ENCODE data around the gene NXF1. TPM values are rescaled to one million over a fixed set of nuclear protein-coding genes. Genes with fewer than 3 reads are reported as not detected.

NXF1 gene
- total and polyA plus RNA-seq, 2 donors (not counting 1 experiment from before 2014, with no cell fraction given), result 161 to 262 TPM

DNA sequence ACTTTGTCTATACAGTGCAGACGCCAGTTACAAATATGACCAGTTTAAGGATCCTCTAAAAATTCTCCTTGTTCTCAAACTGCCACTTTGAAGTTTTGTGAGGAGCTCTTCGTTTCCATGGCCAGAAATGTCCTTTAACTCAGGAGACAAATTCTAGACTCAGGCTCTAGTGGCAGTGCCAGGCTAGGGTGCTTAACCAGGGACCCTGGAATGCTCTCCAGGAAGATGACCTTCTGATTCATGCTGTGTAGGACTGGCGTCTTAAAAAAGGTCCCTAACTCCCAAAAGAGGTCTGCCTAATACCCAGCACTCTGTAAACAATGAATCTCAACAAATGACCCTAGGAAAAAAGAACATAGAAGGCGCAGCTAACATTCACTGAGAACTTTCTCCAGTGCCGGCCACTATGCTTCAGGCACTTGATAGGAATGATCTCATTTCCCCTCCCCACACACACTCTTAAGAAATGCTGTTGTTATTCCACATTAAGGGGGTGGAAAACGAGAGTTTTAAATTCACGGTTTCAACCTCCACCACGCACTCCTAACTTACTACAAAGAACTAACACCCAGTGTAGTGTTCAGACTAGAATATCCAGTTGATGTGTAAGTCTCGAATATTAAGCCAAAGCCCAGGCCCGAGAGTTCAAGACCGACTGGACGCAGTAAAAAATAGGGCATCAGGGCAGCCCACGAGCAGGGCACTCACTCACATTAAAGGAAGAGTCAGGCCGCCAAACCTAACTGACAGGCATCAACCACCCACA is 747 bp downstream of the NXF1 start:
- peak overlapping the region; percentile 82 for H3K4me2 ChIP-seq (replicated peaks; ENCODE audit: low read depth, low read length, poor library complexity, severe bottlenecking)
- H4K20me1 ChIP-seq (ENCODE audit: control insufficient read depth, insufficient read depth, low read length, poor library complexity, severe bottlenecking), result peaks cover 13% of the 10 kb centered on the region
- DNase-seq (no peak), ATAC-seq (ENCODE audit: low read depth) (no peak)
- H3K27ac ChIP-seq (ENCODE audit: low read length in 2 of 2), result peak overlapping the region; percentile 69 to 86
- peak overlapping the region; percentile 91 for H3K9ac ChIP-seq (ENCODE audit: low read length)
- WGBS (ENCODE audit: insufficient coverage), result 4% methylated on average over 9 of the region's 14 CpGs
- Mint-ChIP-seq H3K27me3 (no peaks in the 10 kb centered on the region), H3K4me1 (peaks cover 32% of the 10 kb centered on the region), H3K9me3 (ENCODE audit: insufficient read depth) (no peaks in the 10 kb centered on the region), H3K27ac (peak overlapping the region; percentile 99), H3K4me3 (peak overlapping the region; percentile 100)
- H3K27me3 ChIP-seq (replicated peaks in 1 of 4; ENCODE audit: control extremely low read depth in 1 of 4, control insufficient read depth in 3 of 4, insufficient read depth in 4 of 4, low read length in 3 of 4), result no peaks in the 10 kb centered on the region
- H3K9me3 ChIP-seq (ENCODE audit: control extremely low read depth in 1 of 3, control insufficient read depth in 2 of 3, insufficient read depth in 1 of 3, low read length in 2 of 3), result no peaks in the 10 kb centered on the region
- peaks cover 49% of the 10 kb centered on the region for H3K79me2 ChIP-seq (ENCODE audit: control insufficient read depth, insufficient read depth, low read length)
- CTCF ChIA-PET, result interaction anchor here (1.0 to 1.2 kb wide), 2 partner anchors 10 to 18 kb away, joined by 3 to 4 read pairs; no protein-coding TSS in a partner anchor
- peaks cover 11 to 25% of the 10 kb centered on the region in 2 donors for H3K4me1 ChIP-seq (ENCODE audit: control insufficient read depth in 2 of 2, insufficient read depth in 2 of 2, low read length in 2 of 2)
- no peak for TF ChIP-seq EZH2 (IDR thresholded peaks at IDR 0.05; ENCODE audit: borderline replicate concordance, insufficient read depth, low read depth, low read length, poor library complexity, severe bottlenecking)
- TF ChIP-seq, protein P1, sequence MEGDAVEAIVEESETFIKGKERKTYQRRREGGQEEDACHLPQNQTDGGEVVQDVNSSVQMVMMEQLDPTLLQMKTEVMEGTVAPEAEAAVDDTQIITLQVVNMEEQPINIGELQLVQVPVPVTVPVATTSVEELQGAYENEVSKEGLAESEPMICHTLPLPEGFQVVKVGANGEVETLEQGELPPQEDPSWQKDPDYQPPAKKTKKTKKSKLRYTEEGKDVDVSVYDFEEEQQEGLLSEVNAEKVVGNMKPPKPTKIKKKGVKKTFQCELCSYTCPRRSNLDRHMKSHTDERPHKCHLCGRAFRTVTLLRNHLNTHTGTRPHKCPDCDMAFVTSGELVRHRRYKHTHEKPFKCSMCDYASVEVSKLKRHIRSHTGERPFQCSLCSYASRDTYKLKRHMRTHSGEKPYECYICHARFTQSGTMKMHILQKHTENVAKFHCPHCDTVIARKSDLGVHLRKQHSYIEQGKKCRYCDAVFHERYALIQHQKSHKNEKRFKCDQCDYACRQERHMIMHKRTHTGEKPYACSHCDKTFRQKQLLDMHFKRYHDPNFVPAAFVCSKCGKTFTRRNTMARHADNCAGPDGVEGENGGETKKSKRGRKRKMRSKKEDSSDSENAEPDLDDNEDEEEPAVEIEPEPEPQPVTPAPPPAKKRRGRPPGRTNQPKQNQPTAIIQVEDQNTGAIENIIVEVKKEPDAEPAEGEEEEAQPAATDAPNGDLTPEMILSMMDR (IDR thresholded peaks at IDR 0.05), result no peak
- POLR2A ChIA-PET, result interaction anchor here (0.6 to 2.5 kb wide), 9 partner anchors 12 to 77 kb away, joined by 3 to 19 read pairs (median 4); partner anchors contain the start of genes HNRNPUL2, TMEM223 and WDR74
- peak overlapping the region; percentile 77 to 96 (median 89) for H3K4me3 ChIP-seq (ENCODE audit: control extremely low read depth in 1 of 5, extremely low read depth in 1 of 5, insufficient read depth in 1 of 5, low read depth in 2 of 5, low read length in 4 of 5)
- H2AFZ ChIP-seq (ENCODE audit: insufficient read depth, low read depth, low read length, poor library complexity, severe bottlenecking), result peak overlapping the region; percentile 17
- peaks cover 17 to 39% of the 10 kb centered on the region in 2 experiments for H3K36me3 ChIP-seq (replicated peaks in 1 of 2; ENCODE audit: control extremely low read depth in 1 of 2, control insufficient read depth in 1 of 2, extremely low read depth in 1 of 2, insufficient read depth in 2 of 2, low read length in 1 of 2)
- intact Hi-C loops (cut with micrococcal nuclease), result loop anchor here (1.0 kb wide), 6 partner anchors 12 to 58 kb away; partner anchors contain the start of genes TMEM179B, TMEM223 and WDR74

DNA sequence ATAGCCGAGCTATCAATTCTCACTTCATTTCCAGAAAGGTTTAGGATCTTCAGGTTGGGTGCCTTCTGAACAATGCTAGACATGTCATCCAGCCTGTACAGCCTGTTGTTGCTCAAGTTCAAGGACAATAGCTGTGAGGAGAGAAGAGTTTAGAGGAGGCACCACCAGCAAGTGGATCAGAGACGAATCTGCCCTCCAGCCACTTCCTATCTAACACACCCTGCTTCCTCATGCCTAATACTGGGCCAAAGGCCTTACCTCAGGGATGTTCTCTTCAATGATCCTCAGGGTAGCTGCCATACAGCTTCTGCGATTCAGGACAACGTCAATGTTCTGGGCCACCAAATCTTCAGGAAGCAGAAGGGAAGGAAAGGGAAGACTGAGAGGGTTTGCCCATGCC is 4.2 kb downstream of the NXF1 start:
- ATAC-seq (ENCODE audit: low read depth) (no peak), DNase-seq (no peak)
- Histone ChIP-seq H3K9me3 (ENCODE audit: control extremely low read depth in 1 of 3, control insufficient read depth in 2 of 3, insufficient read depth in 1 of 3, low read length in 2 of 3) (no peaks in the 10 kb centered on the region), H3K4me3 (ENCODE audit: control extremely low read depth in 1 of 5, extremely low read depth in 1 of 5, insufficient read depth in 1 of 5, low read depth in 2 of 5, low read length in 4 of 5) (no peak overlapping the region), H3K36me3 (replicated peaks in 1 of 2; ENCODE audit: control extremely low read depth in 1 of 2, control insufficient read depth in 1 of 2, extremely low read depth in 1 of 2, insufficient read depth in 2 of 2, low read length in 1 of 2) (peaks cover 22 to 73% of the 10 kb centered on the region in 2 experiments), H3K4me2 (replicated peaks; ENCODE audit: low read depth, low read length, poor library complexity, severe bottlenecking) (no peak overlapping the region), H3K79me2 (ENCODE audit: control insufficient read depth, insufficient read depth, low read length) (peaks cover 72% of the 10 kb centered on the region), H3K9ac (ENCODE audit: low read length) (no peak overlapping the region), H2AFZ (ENCODE audit: insufficient read depth, low read depth, low read length, poor library complexity, severe bottlenecking) (no peak overlapping the region), H4K20me1 (ENCODE audit: control insufficient read depth, insufficient read depth, low read length, poor library complexity, severe bottlenecking) (peaks cover 13% of the 10 kb centered on the region), H3K27me3 (replicated peaks in 1 of 4; ENCODE audit: control extremely low read depth in 1 of 4, control insufficient read depth in 3 of 4, insufficient read depth in 4 of 4, low read length in 3 of 4) (no peaks in the 10 kb centered on the region), H3K27ac (ENCODE audit: low read length in 2 of 2) (no peak overlapping the region), H3K4me1 (ENCODE audit: control insufficient read depth in 2 of 2, insufficient read depth in 2 of 2, low read length in 2 of 2) (peaks cover 11 to 19% of the 10 kb centered on the region in 2 donors)
- ChIA-PET CTCF (interaction anchor here (0.6 to 1.3 kb wide), 2 partner anchors 11 to 1176 kb away, joined by 3 read pairs; no protein-coding TSS in a partner anchor), POLR2A (interaction anchor here (0.5 to 1.9 kb wide), 3 partner anchors 13 to 56 kb away, joined by 4 to 5 read pairs (median 5); partner anchors contain the start of gene TMEM179B)
- Mint-ChIP-seq H3K9me3 (ENCODE audit: insufficient read depth) (no peaks in the 10 kb centered on the region), H3K27me3 (no peaks in the 10 kb centered on the region), H3K27ac (no peak overlapping the region), H3K4me3 (no peak overlapping the region), H3K4me1 (peaks cover 25% of the 10 kb centered on the region)
- no peak for TF ChIP-seq EZH2 (IDR thresholded peaks at IDR 0.05; ENCODE audit: borderline replicate concordance, insufficient read depth, low read depth, low read length, poor library complexity, severe bottlenecking)
- TF ChIP-seq, protein P1 (IDR thresholded peaks at IDR 0.05), result no peak
- 83% methylated on average over 2 of the region's 4 CpGs for WGBS (ENCODE audit: insufficient coverage)
- intact Hi-C loops (cut with micrococcal nuclease), result no loop called here

Measured in B cell (primary cell).